Left lung (tissue), 10 donors: ENCODE results near the gene LMAN1. TPM values are rescaled to one million over a fixed set of nuclear protein-coding genes. Genes with fewer than 3 reads are reported as not detected.

Experiments used
- ATAC-seq: fragments of 200-7000 bp; cut with Tn5 transposase; one replicate; pipeline ENCODE4 v1.9.1; 2020; ENCODE audit warnings: moderate library complexity
- DNase-seq, 4 donors: peaks; one replicate each; pipeline ENCODE4 v3.0.0-alpha.2; 2013 to 2020
- H3K27ac ChIP-seq, 2 donors: fragments of 200-600 bp; sonication (generic) in 1 of 2; one replicate each; pipeline versions ENCODE4 v1.5.0 to v1.8.0; 2020 to 2021
- H3K27me3 ChIP-seq, 2 donors: fragments of 200-600 bp; sonication (generic) in 1 of 2; one replicate each; pipeline versions ENCODE4 v1.5.0 to v1.8.0; 2020 to 2021
- H3K36me3 ChIP-seq, 2 donors: fragments of 200-600 bp; sonication (generic) in 1 of 2; one replicate each; pipeline versions ENCODE4 v1.5.0 to v1.8.0; 2020 to 2021
- H3K4me1 ChIP-seq, 2 donors: fragments of 200-600 bp; one replicate each; pipeline ENCODE4 v1.8.0; 2021
- H3K4me3 ChIP-seq, 2 donors: fragments of 200-600 bp; sonication (generic) in 1 of 2; one replicate each; pipeline versions ENCODE4 v1.5.0 to v1.8.0; 2020 to 2021; ENCODE audit warnings: mild to moderate bottlenecking in 1 of 2
- H3K9me3 ChIP-seq, 2 donors: fragments of 200-600 bp; sonication (generic) in 1 of 2; one replicate each; pipeline versions ENCODE4 v1.5.0 to v1.8.0; 2020 to 2021
- intact Hi-C, 2 donors: fragments of 100-400 bp; cut with DNase I; formaldehyde crosslinking; loops; one replicate each; pipeline versions ENCODE4 v1.11.2 to v1.14.2; 2022
- polyA plus RNA-seq, 6 donors: library from polyadenylated mRNA; unstranded; fragments of 120-200 nt; gene quantifications; one replicate each; pipeline ENCODE4 v1.2.1, GENCODE V29; 2013; ENCODE audit not compliant: insufficient read length in 6 of 6
- total RNA-seq, 2 donors: library from RNA; stranded (reverse); fragmentation: NEBNext Ultra II Directional; extraction: Animal tissue kit (Norgen Biotek cat#: 25700); gene quantifications; one replicate each; pipeline ENCODE4 v1.2.1, GENCODE V29; 2021
- TF ChIP-seq, protein P1 (sequence below), 2 donors: fragments of 200-600 bp; sonication (generic) in 1 of 2; IDR thresholded peaks; one replicate each; pipeline versions ENCODE4 v1.5.0 to v1.8.0; 2021; ENCODE audit warnings: antibody characterized with exemption in 2 of 2
- donor health status: DM: no; HTN: yes; CAD: no.
- donor health status: DM: no; HTN: no; CAD: no.

Gene LMAN1
- total and polyA plus RNA-seq, 8 donors, result 88.5 to 112 (median 98.8) TPM

DNA sequence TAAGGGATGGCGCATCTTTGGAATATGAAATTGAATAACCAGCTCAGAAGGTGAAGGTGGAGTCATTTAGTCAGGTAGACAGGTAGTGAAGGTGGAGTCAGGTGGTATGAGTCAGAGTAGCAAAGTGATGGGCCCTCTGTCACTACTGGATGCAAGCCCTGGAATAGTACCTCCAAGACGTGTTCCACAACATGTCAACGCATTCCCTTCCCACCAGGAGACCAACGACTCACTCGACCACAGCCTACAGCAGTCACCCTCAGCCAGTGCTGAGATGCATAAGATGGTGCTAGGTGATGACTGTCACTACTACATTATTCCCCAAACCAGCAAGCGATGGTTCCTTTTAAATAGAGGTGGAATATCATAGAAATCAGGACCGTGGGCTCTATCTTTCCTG lies 47.4 kb downstream of the LMAN1 start:
- intact Hi-C loops, result no loop called here
- no peak overlapping the region for H3K27ac ChIP-seq

DNA sequence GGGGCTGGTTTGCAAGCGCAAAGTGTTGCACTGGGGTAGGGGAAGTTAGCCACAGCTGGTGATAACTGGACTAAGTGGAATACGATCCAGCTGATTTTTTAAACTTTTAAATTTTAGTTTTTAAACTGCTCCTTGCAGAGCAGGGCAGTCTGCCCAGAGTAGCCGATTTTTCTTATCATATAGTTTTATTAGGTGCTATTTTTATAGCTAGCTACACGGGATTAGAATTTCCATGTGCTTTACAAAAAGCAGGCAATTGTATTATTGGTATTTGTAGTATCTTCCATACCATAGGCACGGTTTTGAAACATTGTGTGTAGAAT lies 50.2 kb downstream of the LMAN1 start:
- TF ChIP-seq, protein P1, sequence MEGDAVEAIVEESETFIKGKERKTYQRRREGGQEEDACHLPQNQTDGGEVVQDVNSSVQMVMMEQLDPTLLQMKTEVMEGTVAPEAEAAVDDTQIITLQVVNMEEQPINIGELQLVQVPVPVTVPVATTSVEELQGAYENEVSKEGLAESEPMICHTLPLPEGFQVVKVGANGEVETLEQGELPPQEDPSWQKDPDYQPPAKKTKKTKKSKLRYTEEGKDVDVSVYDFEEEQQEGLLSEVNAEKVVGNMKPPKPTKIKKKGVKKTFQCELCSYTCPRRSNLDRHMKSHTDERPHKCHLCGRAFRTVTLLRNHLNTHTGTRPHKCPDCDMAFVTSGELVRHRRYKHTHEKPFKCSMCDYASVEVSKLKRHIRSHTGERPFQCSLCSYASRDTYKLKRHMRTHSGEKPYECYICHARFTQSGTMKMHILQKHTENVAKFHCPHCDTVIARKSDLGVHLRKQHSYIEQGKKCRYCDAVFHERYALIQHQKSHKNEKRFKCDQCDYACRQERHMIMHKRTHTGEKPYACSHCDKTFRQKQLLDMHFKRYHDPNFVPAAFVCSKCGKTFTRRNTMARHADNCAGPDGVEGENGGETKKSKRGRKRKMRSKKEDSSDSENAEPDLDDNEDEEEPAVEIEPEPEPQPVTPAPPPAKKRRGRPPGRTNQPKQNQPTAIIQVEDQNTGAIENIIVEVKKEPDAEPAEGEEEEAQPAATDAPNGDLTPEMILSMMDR (IDR thresholded peaks at IDR 0.05), result no peak
- peak overlapping the region in 1 of 2 donors; percentile 17 for H3K4me3 ChIP-seq
- H3K27ac ChIP-seq, result no peak overlapping the region
- no peaks in the 10 kb centered on the region for H3K36me3 ChIP-seq
- intact Hi-C loops, result loop anchor here in 1 of 2 donors (5.0 kb wide), 1 partner anchor 93 kb away; no protein-coding TSS in a partner anchor
- no peaks in the 10 kb centered on the region for H3K9me3 ChIP-seq
- peak in 1 of 4 donors; percentile 32 for DNase-seq
- ATAC-seq, result peak; percentile 68
- peaks cover 10 to 70% of the 10 kb centered on the region in 2 donors for H3K27me3 ChIP-seq
- peaks cover 0 to 4% of the 10 kb centered on the region in 2 donors for H3K4me1 ChIP-seq

More for the DNA sequence above, 47.4 kb downstream of the LMAN1 start:
- Histone ChIP-seq H3K9me3 (no peaks in the 10 kb centered on the region), H3K4me3 (no peak overlapping the region), H3K4me1 (peaks cover 0 to 4% of the 10 kb centered on the region in 2 donors), H3K27me3 (peaks cover 10 to 51% of the 10 kb centered on the region in 2 donors), H3K36me3 (no peaks in the 10 kb centered on the region)
- TF ChIP-seq, protein P1 (IDR thresholded peaks at IDR 0.05), result no peak
- ATAC-seq (no peak), DNase-seq (no peak)

DNA sequence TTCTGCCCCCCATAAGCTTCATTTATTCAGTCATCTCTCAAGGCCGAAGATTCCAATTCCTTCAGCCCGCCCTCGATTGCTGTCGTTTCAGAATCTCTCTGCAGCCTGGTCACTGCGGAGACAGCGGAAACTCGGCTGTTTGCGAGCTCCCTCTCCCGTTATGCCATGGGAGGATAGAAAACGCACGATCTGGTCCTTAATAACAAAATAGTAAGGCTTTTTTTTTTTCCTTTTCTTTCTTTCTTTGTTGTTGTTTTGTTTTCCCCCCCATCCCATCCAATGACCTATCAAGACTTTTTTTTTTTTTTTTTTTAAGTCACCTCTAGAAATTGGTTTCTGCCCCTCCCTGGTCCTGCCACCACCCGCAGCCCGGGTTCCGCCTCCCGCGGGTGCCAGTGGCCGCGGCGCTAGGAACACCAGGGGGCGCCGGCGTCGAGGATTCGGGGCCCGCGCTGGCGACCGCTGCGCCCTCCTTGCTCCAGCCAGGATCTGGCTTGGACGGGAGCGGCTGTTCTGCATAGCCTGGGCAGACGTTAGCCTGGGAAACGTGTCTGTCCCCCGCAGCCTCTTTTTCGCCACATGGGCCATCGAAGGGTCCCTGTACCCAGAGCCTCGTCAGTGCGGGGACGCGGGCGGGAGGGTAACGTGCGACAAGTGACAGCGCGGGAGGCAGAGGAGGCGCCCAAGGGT lies 50.7 kb downstream of the LMAN1 start:
- TF ChIP-seq, protein P1 (IDR thresholded peaks at IDR 0.05), result peak; percentile 75 to 80
- no peaks in the 10 kb centered on the region for H3K9me3 ChIP-seq
- no peaks in the 10 kb centered on the region for H3K36me3 ChIP-seq
- ATAC-seq (peak; percentile 100), DNase-seq (peak; percentile 66 to 92 (median 79))
- intact Hi-C loops, result loop anchor here in 1 of 2 donors (5.0 kb wide), 1 partner anchor 94 kb away; no protein-coding TSS in a partner anchor
- peak overlapping the region in 1 of 2 donors; percentile 17 for H3K4me3 ChIP-seq
- H3K27ac ChIP-seq, result no peak overlapping the region
- H3K4me1 ChIP-seq, result peaks cover 0 to 4% of the 10 kb centered on the region in 2 donors
- peaks cover 10 to 70% of the 10 kb centered on the region in 2 donors for H3K27me3 ChIP-seq

DNA sequence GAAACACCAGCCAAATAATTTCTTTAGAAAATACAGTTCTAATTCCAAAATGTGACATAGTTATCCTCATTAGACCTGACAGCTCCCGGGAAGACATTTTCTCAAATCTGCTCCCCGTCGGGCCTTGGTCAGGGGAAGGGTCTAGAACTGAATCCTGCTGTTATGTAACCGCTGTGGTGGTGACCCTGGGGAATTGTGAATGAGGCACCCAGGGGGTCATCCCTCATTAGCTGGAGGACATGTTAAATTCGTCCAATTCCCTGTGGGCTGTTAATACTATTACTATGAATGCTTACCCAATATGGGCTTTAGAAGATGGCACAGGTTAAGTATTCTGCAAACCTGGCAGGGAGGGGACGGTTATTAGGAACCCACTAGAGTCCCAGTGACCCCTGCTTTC lies 52.4 kb downstream of the LMAN1 start:
- H3K27me3 ChIP-seq, result peaks cover 10 to 67% of the 10 kb centered on the region in 2 donors
- intact Hi-C loops, result loop anchor here in 1 of 2 donors (5.0 kb wide), 1 partner anchor 96 kb away; no protein-coding TSS in a partner anchor

DNA sequence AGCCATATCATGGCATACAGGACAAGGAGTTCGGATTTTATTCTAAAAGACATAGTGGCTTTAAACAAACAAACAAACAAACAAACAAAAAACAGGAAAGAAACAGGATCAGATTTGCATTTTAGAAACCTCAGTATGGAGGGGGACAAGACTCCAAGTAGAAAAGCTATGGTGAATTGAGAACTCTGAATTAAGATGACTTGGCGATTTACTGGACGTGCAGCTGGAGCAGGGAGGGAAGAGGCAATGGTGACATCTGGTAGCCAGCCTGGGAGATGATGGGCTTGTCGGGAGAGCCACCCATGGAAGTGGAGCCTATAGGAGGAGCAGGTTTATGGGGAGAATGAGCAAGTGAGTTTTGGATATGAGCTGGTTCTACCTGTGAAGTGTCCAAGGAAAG lies 53.8 kb downstream of the LMAN1 start:
- H3K27me3 ChIP-seq, result peaks cover 10 to 56% of the 10 kb centered on the region in 2 donors
- intact Hi-C loops, result loop anchor here in 1 of 2 donors (5.0 kb wide), 1 partner anchor 97 kb away; no protein-coding TSS in a partner anchor

More for the DNA sequence above, 52.4 kb downstream of the LMAN1 start:
- peaks cover 0 to 4% of the 10 kb centered on the region in 2 donors for H3K4me1 ChIP-seq
- ATAC-seq, result no peak
- H3K9me3 ChIP-seq, result no peaks in the 10 kb centered on the region
- H3K36me3 ChIP-seq, result no peaks in the 10 kb centered on the region
- no peak overlapping the region for H3K27ac ChIP-seq
- H3K4me3 ChIP-seq, result no peak overlapping the region
- TF ChIP-seq, protein P1 (IDR thresholded peaks at IDR 0.05), result no peak
- no peak for DNase-seq

More for the DNA sequence above, 53.8 kb downstream of the LMAN1 start:
- no peak overlapping the region for H3K4me3 ChIP-seq
- H3K4me1 ChIP-seq, result peaks cover 0 to 4% of the 10 kb centered on the region in 2 donors
- H3K36me3 ChIP-seq, result no peaks in the 10 kb centered on the region
- DNase-seq (no peak), ATAC-seq (no peak)
- no peaks in the 10 kb centered on the region for H3K9me3 ChIP-seq
- no peak overlapping the region for H3K27ac ChIP-seq
- TF ChIP-seq, protein P1 (IDR thresholded peaks at IDR 0.05), result no peak
